K562 (cell line): ENCODE results near the gene KNOP1.

Source experiments
- CBX2 ChIP-seq: fragments of 200-600 bp; sonication (generic); IDR thresholded peaks from one replicate; pipeline ENCODE4 v1.6.1; 2012; ENCODE audit warnings: mild to moderate bottlenecking, low read length, inconsistent platforms; ENCODE audit not compliant: insufficient read depth, poor library complexity, severe bottlenecking
- EP300 ChIP-seq: IDR thresholded peaks from 2 replicates; pipeline ENCODE4 v1.6.1; 2012; ENCODE audit warnings: low read length, improper control_type of control experiment
- KDM4B ChIP-seq, 2 experiments: fragments of 450-650 bp in 1 of 2; sonication (generic) in 1 of 2; IDR thresholded peaks; 2 replicates each; pipeline ENCODE4 v1.6.1; 2016 to 2017; ENCODE audit warnings: borderline replicate concordance in 2 of 2, antibody characterized with exemption in 1 of 2, low read depth in 1 of 2, mild to moderate bottlenecking in 1 of 2
- MEIS2 ChIP-seq: fragments of 450-650 bp; IDR thresholded peaks from 2 replicates; pipeline ENCODE4 v1.6.1; 2014; ENCODE audit warnings: mild to moderate bottlenecking; ENCODE audit not compliant: partially characterized antibody
- SMARCE1 ChIP-seq: fragments of 450-650 bp; IDR thresholded peaks from 2 replicates; pipeline ENCODE4 v1.7.1; 2016; ENCODE audit warnings: mild to moderate bottlenecking
- SREBF1 ChIP-seq: fragments of 150-350 bp; IDR thresholded peaks from 2 replicates; pipeline ENCODE4 v1.6.1; 2014; ENCODE audit warnings: antibody characterized with exemption, low read depth, low read length, borderline replicate concordance
- TBL1XR1 ChIP-seq, 2 experiments: IDR thresholded peaks; 2 replicates each; pipeline ENCODE4 v1.6.1; 2012; ENCODE audit warnings: improper control_type of control experiment in 2 of 2, low read length in 2 of 2, mild to moderate bottlenecking in 1 of 2
- THRAP3 ChIP-seq: fragments of 450-650 bp; IDR thresholded peaks from 2 replicates; pipeline ENCODE4 v1.6.1; 2016; ENCODE audit warnings: mild to moderate bottlenecking, inconsistent platforms, borderline replicate concordance
- ZKSCAN8 ChIP-seq: fragments of 200-800 bp; sonication (Bioruptor generic); IDR thresholded peaks from 2 replicates; pipeline ENCODE4 v1.6.1; 2016; ENCODE audit warnings: missing genetic modification characterization, missing compliant biosample characterization

- no peak for TF ChIP-seq MEIS2
- no peak for TF ChIP-seq EP300
- TF ChIP-seq SMARCE1: no peak
- TF ChIP-seq CBX2: no peak
- TF ChIP-seq THRAP3: no peak
- no peak for TF ChIP-seq TBL1XR1 (IDR thresholded peaks at IDR 0.05; ENCODE audit: low read length in 2 of 2)
- TF ChIP-seq ZKSCAN8: no peak
- TF ChIP-seq KDM4B (IDR thresholded peaks at IDR 0.05; ENCODE audit: borderline replicate concordance in 2 of 2, low read depth in 1 of 2): no peak
- TF ChIP-seq SREBF1: no peak
Measured at GRCh38 chr16:19744670-19745069, 26.6 kb upstream of the KNOP1 start.
